Duodenal mucosa (tissue), 2 donors: ENCODE measurements around the gene TMEM240.
"Not testable (repeated sequence)": the region's sequence is repeated elsewhere in the genome, so short reads cannot be mapped to it uniquely, and the experiment has no call there.

Experiments used
- H3K27ac ChIP-seq: one replicate; pipeline ENCODE4 v1.7.0; 2013; ENCODE audit warnings: low read depth, low read length
- H3K27me3 ChIP-seq, 2 donors: one replicate each; pipeline ENCODE4 v1.7.0; 2013; ENCODE audit warnings: low read length in 2 of 2, control low read depth in 1 of 2; ENCODE audit not compliant: insufficient read depth in 2 of 2, control insufficient read depth in 1 of 2
- H3K36me3 ChIP-seq, 2 donors: one replicate each; pipeline ENCODE4 v1.7.0; 2013; ENCODE audit warnings: low read length in 2 of 2, control low read depth in 1 of 2; ENCODE audit not compliant: insufficient read depth in 2 of 2, control insufficient read depth in 1 of 2
- H3K4me1 ChIP-seq, 2 donors: one replicate each; pipeline ENCODE4 v1.7.0; 2013; ENCODE audit warnings: low read length in 2 of 2, control low read depth in 1 of 2; ENCODE audit not compliant: insufficient read depth in 2 of 2, control insufficient read depth in 1 of 2
- H3K4me3 ChIP-seq, 2 donors: one replicate each; pipeline ENCODE4 v1.7.0; 2013; ENCODE audit warnings: low read length in 2 of 2, low read depth in 1 of 2
- H3K9ac ChIP-seq, 2 donors: one replicate each; pipeline ENCODE4 v1.7.0; 2013; ENCODE audit warnings: low read length in 2 of 2, low read depth in 1 of 2
- H3K9me3 ChIP-seq, 2 donors: one replicate each; pipeline ENCODE4 v1.7.0; 2013; ENCODE audit warnings: low read length in 2 of 2, control low read depth in 1 of 2; ENCODE audit not compliant: control insufficient read depth in 1 of 2

The TMEM240 gene

DNA sequence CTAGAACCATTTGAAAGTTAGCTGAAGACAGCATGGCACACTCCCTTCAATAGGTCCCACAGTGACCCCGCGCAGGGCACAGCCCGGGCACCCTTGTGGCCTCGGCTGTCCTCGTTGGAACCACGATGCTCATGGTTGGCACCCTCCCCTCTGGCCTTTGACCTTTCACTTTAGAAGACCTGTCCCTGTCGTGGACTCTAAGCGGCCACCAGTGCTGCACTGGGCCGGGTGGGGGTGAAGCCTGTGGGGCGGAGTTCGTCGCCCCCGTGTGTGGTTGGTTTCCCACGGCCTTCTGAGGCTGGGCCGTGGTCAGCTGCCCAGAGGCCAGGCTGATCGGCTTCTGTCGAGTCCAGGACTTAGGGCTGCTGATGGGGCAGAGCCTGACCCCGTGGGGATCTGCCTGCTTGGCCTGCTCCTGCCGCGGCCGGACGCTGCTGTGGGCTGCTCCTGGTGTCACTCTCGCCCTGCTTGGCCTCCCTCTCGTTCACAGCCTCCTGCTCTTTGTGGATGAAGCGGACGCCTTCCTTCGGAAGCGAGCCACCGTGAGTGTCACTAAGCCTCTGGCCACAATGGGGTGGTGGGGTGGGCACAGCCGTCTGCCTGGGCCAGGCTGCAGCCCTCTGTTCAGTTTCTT is 15.6 kb downstream of the TMEM240 start:
- H3K9ac ChIP-seq, H3K9me3 ChIP-seq, H3K4me3 ChIP-seq, H3K4me1 ChIP-seq, H3K27ac ChIP-seq, H3K27me3 ChIP-seq: not testable (repeated sequence)
- peaks cover 5 to 35% of the 10 kb centered on the region in 2 donors for H3K36me3 ChIP-seq

DNA sequence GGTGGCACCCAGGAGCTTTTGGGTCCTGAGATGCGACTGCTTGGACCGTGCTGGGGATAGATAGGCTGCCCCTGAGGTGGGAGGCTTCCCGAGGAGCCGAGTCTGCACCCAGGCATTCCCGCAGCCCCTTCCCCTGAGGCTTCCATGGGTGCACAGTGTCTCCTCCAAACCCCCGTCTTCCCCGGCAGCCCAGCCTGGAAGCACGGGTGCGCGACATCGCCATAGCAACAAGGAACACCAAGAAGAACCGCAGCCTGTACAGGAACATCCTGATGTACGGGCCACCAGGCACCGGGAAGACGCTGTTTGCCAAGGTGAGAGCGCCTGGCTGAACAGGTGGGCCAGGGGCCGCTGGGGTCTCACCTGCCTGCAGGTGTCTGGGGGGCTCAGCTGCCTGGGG is 16.8 kb downstream of the TMEM240 start:
- not testable (repeated sequence) for H3K4me1 ChIP-seq, H3K9ac ChIP-seq, H3K9me3 ChIP-seq, H3K27ac ChIP-seq, H3K4me3 ChIP-seq, H3K27me3 ChIP-seq
- peaks cover 0 to 29% of the 10 kb centered on the region in 2 donors for H3K36me3 ChIP-seq

DNA sequence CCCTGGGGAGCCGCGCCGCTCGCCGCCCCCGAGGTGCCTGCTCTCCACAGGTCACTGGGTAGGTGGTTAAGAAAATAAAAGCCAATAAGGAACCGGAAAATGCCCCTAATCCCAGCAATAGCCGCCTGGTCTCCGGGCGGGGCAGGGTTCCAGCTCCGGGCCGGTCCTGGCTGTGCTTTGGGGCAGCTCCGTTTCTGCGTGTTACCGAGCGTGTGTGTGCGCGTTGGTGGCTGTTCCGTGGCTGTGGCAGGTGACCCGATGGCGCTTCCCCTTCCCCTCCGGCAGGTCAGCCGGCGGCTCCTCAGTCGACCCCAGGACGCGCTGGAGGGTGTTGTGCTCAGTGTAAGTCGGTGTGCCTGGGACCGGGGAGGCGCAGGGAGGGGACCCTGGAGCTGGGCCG is 17.2 kb downstream of the TMEM240 start:
- H3K9me3 ChIP-seq, H3K9ac ChIP-seq, H3K4me1 ChIP-seq, H3K4me3 ChIP-seq, H3K27me3 ChIP-seq, H3K27ac ChIP-seq: not testable (repeated sequence)
- H3K36me3 ChIP-seq: peaks cover 0 to 32% of the 10 kb centered on the region in 2 donors

DNA sequence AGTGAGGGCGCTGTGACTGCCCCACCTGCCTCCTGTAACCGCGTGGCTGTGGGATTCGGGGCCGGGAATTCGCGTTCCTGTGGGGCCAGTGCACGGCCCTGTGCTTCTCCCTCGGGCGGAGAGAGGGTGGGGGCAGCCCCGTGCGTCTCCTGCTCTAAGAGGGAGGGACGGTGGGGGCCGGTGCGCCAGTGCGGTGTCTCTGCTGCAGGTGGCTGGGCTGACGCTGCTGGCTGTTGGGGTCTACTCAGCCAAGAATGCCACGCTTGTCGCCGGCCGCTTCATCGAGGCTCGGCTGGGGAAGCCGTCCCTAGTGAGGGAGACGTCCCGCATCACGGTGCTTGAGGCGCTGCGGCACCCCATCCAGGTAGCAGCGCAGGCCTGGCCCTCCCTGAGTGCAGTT is 17.9 kb downstream of the TMEM240 start:
- H3K9ac ChIP-seq, H3K4me3 ChIP-seq, H3K27ac ChIP-seq, H3K4me1 ChIP-seq, H3K27me3 ChIP-seq, H3K9me3 ChIP-seq: not testable (repeated sequence)
- peaks cover 0 to 37% of the 10 kb centered on the region in 2 donors for H3K36me3 ChIP-seq

DNA sequence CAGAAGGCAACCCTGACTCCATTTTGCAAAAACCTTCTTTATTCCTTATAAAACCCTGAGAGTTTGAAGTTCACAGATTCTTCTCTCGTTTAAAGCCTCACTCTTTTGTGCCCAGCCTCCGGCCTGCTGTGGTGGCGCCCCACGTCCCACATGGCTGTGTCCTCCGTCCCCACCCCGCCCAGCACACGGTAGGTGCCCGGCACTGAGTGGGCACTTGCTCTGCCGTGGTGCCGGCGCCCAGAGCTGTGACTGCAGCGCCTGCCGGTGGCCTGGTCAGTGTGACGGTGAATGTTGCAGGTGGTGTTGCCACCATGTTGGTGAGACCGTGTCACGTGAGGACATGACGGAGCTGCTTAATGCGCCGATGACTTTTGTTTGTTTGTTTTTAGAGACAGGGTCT is 19.1 kb downstream of the TMEM240 start:
- H3K36me3 ChIP-seq: peaks cover 0 to 33% of the 10 kb centered on the region in 2 donors

DNA sequence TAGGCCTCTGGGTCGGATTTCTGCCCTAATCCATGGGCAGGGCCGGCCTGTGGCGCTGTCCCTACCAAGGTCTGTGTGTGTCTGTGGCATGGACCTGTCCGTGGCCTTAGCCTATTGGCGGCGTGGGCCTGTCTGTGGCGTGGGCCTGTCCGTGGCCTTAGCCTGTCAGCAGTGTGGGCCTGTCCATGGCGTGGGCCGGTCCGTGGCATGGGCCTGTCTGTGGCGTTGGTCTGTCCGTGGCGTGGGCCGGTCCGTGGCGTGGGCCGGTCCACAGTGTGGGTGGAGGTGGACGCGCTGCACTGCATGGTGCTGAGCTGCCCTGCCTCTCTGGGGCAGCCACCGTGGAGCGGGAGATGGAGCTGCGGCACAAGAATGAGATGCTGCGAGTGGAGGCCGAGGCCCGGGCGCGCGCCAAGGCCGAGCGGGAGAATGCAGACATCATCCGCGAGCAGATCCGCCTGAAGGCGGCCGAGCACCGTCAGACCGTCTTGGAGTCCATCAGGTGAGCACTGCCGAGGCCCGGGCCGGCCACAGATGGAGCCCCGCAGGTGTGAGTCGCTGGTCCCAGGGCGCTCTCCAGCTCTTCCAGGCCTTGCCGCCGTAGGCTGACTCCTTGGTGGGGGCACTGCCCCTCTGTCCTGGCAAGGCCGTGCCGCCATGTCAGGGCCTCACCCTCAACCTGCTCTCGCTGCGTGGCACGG is 20.5 kb downstream of the TMEM240 start:
- peaks cover 0 to 29% of the 10 kb centered on the region in 2 donors for H3K36me3 ChIP-seq
- H3K9me3 ChIP-seq, H3K4me1 ChIP-seq, H3K27me3 ChIP-seq, H3K27ac ChIP-seq, H3K9ac ChIP-seq, H3K4me3 ChIP-seq: not testable (repeated sequence)

More for the DNA sequence above, 19.1 kb downstream of the TMEM240 start:
- H3K4me3 ChIP-seq: no peak overlapping the region
- no peak overlapping the region for H3K9ac ChIP-seq
- no peak overlapping the region for H3K27ac ChIP-seq
- no peaks in the 10 kb centered on the region for H3K27me3 ChIP-seq
- no peaks in the 10 kb centered on the region for H3K4me1 ChIP-seq
- H3K9me3 ChIP-seq: no peaks in the 10 kb centered on the region

DNA sequence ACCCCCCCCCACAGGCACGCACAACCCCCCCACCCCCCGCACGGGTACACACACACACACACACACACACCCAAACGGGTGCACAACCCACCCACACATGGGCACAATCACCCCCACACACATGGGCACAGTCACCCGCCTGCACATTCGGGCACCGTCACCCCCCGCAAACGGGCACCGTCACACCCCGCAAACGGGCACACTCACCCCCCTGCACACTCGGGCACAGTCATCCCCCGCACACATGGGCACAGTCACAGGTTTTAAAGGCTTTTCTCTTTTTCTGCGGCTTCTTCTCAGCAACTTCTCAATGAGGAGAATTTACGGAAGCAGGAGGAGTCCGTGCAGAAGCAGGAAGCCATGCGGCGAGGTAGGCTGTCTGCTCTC is 21.8 kb downstream of the TMEM240 start:
- H3K4me3 ChIP-seq, H3K27ac ChIP-seq, H3K4me1 ChIP-seq, H3K9me3 ChIP-seq, H3K9ac ChIP-seq, H3K27me3 ChIP-seq: not testable (repeated sequence)
- H3K36me3 ChIP-seq: peaks cover 0 to 28% of the 10 kb centered on the region in 2 donors

DNA sequence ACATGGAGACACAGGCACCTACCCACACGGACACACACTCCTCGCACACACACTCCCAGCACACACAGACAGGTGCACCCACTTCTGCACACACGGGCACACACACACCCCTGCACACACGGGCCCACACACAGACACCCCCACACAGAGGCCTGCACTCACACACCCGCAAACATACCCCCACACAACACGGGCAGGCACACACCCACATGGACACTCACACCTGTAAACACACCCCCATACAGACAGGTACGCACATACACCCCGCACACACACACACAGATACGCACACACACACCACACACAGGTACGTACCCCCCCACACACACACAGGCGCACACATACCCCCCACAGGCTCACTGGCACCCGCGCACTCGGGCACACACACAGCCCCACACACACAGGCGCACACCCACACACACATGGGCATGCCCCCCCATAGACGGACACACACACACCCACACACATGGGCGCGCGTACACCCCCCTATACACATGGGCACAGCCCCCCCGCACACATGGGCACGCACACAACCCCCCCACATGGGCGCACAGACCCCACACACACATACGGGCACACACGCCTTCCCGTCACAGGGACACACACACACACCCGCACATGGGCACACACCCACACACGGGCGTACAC is 22.3 kb downstream of the TMEM240 start:
- H3K4me1 ChIP-seq: no peaks in the 10 kb centered on the region
- no peak overlapping the region for H3K4me3 ChIP-seq
- H3K9me3 ChIP-seq: no peaks in the 10 kb centered on the region
- no peak overlapping the region for H3K9ac ChIP-seq
- H3K36me3 ChIP-seq: peaks cover 0 to 25% of the 10 kb centered on the region in 2 donors
- H3K27ac ChIP-seq: no peak overlapping the region
- no peaks in the 10 kb centered on the region for H3K27me3 ChIP-seq

DNA sequence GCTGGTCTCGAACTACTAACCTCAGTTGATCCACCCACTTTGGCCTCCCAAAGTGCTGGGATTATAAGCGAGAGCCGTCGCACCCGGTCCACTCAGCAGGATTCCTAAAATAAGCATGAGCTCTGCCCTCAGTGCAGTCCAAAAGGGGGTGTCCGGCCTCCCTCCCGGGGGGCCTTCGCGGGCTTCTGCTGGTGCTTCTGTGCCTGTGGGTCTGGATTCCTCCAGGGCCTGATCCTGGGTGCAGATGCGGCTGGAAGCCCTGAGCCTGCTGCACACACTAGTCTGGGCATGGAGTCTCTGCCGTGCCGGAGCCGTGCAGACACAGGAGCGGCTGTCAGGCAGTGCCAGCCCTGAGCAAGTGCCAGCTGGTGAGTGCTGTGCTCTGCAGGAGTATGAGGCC is 23.5 kb downstream of the TMEM240 start:
- not testable (repeated sequence) for H3K9me3 ChIP-seq, H3K4me1 ChIP-seq

DNA sequence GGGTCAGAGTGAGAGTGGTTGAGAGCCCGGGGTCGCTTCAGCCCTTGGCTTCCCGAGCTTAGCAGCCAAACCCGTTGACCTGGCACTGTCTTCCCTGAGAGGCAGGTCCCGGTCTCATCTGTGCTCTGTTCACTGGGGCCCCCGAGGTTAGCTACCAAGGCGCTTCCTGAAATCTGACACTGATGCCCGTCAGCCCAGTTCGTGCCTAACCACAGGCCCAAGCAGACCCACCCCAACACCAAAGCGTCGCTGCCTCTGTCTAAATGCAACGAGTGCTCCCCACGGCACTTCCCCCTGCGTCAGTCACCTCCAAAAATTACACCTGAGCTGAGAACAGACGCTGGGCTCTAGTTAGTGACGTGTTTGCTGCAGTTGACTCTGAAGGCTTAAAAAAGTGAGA is 26.0 kb downstream of the TMEM240 start:
- H3K9ac ChIP-seq, H3K27ac ChIP-seq, H3K9me3 ChIP-seq, H3K4me1 ChIP-seq, H3K27me3 ChIP-seq, H3K4me3 ChIP-seq: not testable (repeated sequence)
- H3K36me3 ChIP-seq: peaks cover 0 to 13% of the 10 kb centered on the region in 2 donors

More for the DNA sequence above, 23.5 kb downstream of the TMEM240 start:
- H3K36me3 ChIP-seq: peaks cover 0 to 25% of the 10 kb centered on the region in 2 donors
- H3K27me3 ChIP-seq, H3K27ac ChIP-seq, H3K9ac ChIP-seq, H3K4me3 ChIP-seq: not testable (repeated sequence)
